Adrenal gland (tissue), 12 donors: Measurements from ENCODE around the gene TSPO. TPM values are rescaled to one million over a fixed set of nuclear protein-coding genes. Genes with fewer than 3 reads are reported as not detected.

Source experiments
- DNase-seq, 7 donors: peaks; one replicate each; pipeline ENCODE4 v3.0.0-alpha.2; 2019 to 2020
- H3K27ac ChIP-seq, 5 donors: fragments of 200-600 bp; sonication (generic) in 4 of 5; 1 replicate in 3 of 5; 2 replicates in 2 of 5; pipeline versions ENCODE4 v1.5.1 to v1.8.0; 2016 to 2020; ENCODE audit warnings: mild to moderate bottlenecking in 1 of 5
- H3K27me3 ChIP-seq: fragments of 200-600 bp; 2 replicates; pipeline ENCODE4 v1.8.0; 2021
- H3K36me3 ChIP-seq, 2 donors: fragments of 200-600 bp; replicated peaks in 1 of 2; 1 replicate in 1 of 2; 2 replicates in 1 of 2; pipeline versions ENCODE4 v1.5.1 to v1.8.0; 2018 to 2022
- H3K4me1 ChIP-seq, 2 donors: fragments of 200-600 bp; replicated peaks in 1 of 2; 1 replicate in 1 of 2; 2 replicates in 1 of 2; pipeline versions ENCODE4 v1.5.1 to v1.8.0; 2018 to 2021
- H3K4me3 ChIP-seq, 4 donors: fragments of 200-600 bp; sonication (generic) in 3 of 4; one replicate each; pipeline ENCODE4 v1.5.1; 2016 to 2018
- H3K9me3 ChIP-seq, 3 donors: fragments of 200-600 bp; sonication (generic) in 1 of 3; replicated peaks in 1 of 3; 1 replicate in 2 of 3; 2 replicates in 1 of 3; pipeline versions ENCODE4 v1.5.1 to v1.8.0; 2016 to 2021
- POLR2A ChIP-seq, 2 donors: fragments of 450-650 bp; IDR thresholded peaks; one replicate each; pipeline ENCODE4 v1.6.1; 2017; ENCODE audit warnings: antibody characterized with exemption in 2 of 2, mild to moderate bottlenecking in 2 of 2, moderate library complexity in 1 of 2
- WGBS, 4 donors: extraction: QIAGEN DNeasy Blood & Tissue Kit in 2 of 4; methylation state at CpG; one replicate each; pipeline versions ENCODE4 v1.1.5 to v1.1.7; 2013 to 2017; 5-methylcytosine and 5-hydroxymethylcytosine counted together
- intact Hi-C, 2 donors: fragments of 100-400 bp; cut with DNase I; formaldehyde crosslinking; loops; one replicate each; pipeline versions ENCODE4 v1.14.1 to v1.15.0; 2022 to 2023
- polyA plus RNA-seq, 3 donors: library from polyadenylated mRNA; stranded (reverse); fragments of 200-250 nt in 2 of 3; fragments of 350-450 nt in 1 of 3; fragmentation: Illumina TruSeq in 1 of 3; extraction: RNeasy Lipid Tissue Mini Kit (QIAGEN cat#74804) in 1 of 3; gene quantifications; one replicate each; pipeline ENCODE4 v1.2.3, GENCODE V29; 2013 to 2014
- total RNA-seq, 9 donors: library from RNA; depleted of rRNA in 4 of 9; stranded (reverse); fragments of >200 nt in 4 of 9; fragments of 120-200 nt in 1 of 9; fragmentation: NEBNext Ultra II Directional in 1 of 9; extraction: Animal tissue kit (Norgen Biotek cat#: 25700) in 1 of 9; gene quantifications; one replicate each; pipeline versions ENCODE4 v1.1.0 to v1.2.4, GENCODE V29; 2013 to 2023
- TF ChIP-seq, protein P1 (sequence below), 6 experiments: fragments of 450-650 bp in 4 of 6; fragments of 200-600 bp in 2 of 6; sonication (generic) in 1 of 6; IDR thresholded peaks; 1 replicate in 5 of 6; 2 replicates in 1 of 6; pipeline versions ENCODE4 v1.5.1 to v1.8.0; 2016 to 2021; ENCODE audit warnings: antibody characterized with exemption in 6 of 6, mild to moderate bottlenecking in 2 of 6, moderate library complexity in 1 of 6
- donor health status: healthy with polysubstance abuse.
- donor health status: Bipolar disorder and iron deficiency.
- donor health status: DM: yes; HTN: yes; CAD: no.
- donor health status: DM: no; HTN: no; CAD: no.
- donor health status: DM: no; HTN: no; CAD: no.
- donor health status: DM: yes; HTN: yes; CAD: no.

Gene TSPO
- total and polyA plus RNA-seq, 12 donors = 7.8 to 881 (median 229) TPM

DNA sequence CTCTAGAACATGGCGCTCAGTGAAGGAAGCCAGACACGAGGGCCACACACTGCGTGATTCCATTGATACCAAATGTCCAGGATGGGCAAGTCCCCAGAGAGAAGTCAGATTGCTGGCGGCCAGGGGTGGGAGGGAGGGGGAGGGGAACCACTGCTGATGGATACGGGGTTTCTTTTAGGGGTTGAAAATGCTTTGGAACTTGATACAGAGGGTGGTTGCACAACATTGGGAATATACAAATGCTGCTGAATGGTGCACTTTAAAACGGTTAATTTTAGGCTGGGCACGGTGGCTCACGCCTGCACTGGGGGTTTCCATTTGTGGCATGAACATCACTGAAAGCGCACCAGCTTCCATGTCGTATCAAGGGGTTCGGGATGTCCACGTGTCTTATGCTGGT is 5.1 kb downstream of the TSPO start:
- peaks cover 13 to 15% of the 10 kb centered on the region in 2 donors for H3K4me1 ChIP-seq
- DNase-seq = no peak
- no peaks in the 10 kb centered on the region for H3K36me3 ChIP-seq
- H3K4me3 ChIP-seq = no peak overlapping the region
- no peaks in the 10 kb centered on the region for H3K27me3 ChIP-seq
- TF ChIP-seq, protein P1, sequence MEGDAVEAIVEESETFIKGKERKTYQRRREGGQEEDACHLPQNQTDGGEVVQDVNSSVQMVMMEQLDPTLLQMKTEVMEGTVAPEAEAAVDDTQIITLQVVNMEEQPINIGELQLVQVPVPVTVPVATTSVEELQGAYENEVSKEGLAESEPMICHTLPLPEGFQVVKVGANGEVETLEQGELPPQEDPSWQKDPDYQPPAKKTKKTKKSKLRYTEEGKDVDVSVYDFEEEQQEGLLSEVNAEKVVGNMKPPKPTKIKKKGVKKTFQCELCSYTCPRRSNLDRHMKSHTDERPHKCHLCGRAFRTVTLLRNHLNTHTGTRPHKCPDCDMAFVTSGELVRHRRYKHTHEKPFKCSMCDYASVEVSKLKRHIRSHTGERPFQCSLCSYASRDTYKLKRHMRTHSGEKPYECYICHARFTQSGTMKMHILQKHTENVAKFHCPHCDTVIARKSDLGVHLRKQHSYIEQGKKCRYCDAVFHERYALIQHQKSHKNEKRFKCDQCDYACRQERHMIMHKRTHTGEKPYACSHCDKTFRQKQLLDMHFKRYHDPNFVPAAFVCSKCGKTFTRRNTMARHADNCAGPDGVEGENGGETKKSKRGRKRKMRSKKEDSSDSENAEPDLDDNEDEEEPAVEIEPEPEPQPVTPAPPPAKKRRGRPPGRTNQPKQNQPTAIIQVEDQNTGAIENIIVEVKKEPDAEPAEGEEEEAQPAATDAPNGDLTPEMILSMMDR (IDR thresholded peaks at IDR 0.05) = no peak
- no peak for TF ChIP-seq POLR2A (IDR thresholded peaks at IDR 0.05)
- H3K9me3 ChIP-seq = no peaks in the 10 kb centered on the region
- H3K27ac ChIP-seq = no peak overlapping the region
- 85 to 94% (median 91%) methylated on average over 8 to 12 of the region's 12 CpGs for WGBS, 4 donors
- intact Hi-C loops = no loop called here

DNA sequence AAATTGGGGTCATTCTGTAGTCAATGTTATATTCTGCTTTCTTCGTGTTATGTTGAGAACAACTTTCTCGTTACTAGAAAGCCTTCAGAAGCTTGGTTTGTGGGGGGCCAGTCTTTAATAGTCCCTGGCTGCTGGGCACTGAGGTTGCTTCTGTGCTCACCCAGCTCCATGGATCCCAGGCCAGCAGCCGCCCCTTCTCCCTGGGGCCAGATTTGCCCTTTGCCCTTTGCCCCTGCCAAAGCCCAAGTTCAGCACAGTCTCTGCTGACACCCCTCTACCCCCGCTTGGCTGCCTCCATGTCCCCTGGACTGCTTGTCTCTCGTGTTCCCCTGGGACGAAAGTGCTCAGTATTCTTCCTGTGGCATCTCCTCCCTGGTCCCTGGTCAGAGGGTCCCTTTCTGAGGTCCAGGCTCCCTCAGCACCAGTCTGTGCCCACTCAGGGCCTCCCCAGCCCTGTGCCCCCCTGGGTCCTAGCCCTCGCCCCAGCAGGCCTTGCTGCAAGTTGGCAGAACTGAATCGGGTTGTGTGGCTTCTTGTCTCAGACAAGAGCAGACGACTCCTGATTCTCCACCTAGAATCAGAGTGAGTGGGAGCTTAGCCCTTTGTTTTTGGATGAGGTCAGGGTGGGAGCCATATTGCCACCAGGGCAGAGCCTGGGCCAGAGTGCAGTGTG is 6.7 kb downstream of the TSPO start:
- Histone ChIP-seq H3K27ac (no peak overlapping the region), H3K4me1 (no peaks in the 10 kb centered on the region), H3K4me3 (no peak overlapping the region), H3K27me3 (no peaks in the 10 kb centered on the region), H3K9me3 (no peaks in the 10 kb centered on the region), H3K36me3 (peaks cover 0 to 6% of the 10 kb centered on the region in 2 donors)
- WGBS, 4 donors = 80 to 85% (median 81%) methylated on average over 7 to 9 of the region's 9 CpGs
- DNase-seq = no peak
- TF ChIP-seq, protein P1 (IDR thresholded peaks at IDR 0.05) = no peak
- no peak for TF ChIP-seq POLR2A (IDR thresholded peaks at IDR 0.05)
- intact Hi-C loops = no loop called here

DNA sequence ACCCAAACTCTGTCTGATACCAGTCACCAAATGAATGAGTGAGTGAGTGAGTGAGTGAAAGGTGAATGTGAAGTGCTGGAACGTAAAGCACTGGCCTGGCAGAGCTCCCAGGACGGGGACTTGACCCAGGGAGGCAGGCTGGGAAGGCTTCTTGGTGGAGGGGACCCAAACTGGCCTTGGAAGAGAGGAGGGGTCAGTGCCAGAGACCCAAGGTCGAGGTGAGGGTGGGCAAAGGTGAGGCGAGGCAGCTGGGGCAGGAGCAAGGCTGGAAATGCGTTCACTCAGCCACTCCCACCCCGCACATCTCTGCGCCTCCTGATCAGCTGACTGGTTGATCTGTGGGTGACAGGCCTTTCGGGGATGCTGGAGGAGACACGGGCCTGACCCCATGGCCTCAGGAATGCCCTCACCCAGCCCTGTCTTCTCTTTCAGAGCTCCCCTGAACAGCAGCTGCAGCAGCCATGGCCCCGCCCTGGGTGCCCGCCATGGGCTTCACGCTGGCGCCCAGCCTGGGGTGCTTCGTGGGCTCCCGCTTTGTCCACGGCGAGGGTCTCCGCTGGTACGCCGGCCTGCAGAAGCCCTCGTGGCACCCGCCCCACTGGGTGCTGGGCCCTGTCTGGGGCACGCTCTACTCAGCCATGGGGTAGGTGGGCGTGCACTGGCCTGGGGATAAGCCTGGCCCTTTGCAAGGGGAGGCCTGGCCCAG is 7.6 kb downstream of the TSPO start:
- peaks cover 4 to 9% of the 10 kb centered on the region in 2 donors for H3K4me1 ChIP-seq
- H3K9me3 ChIP-seq = no peaks in the 10 kb centered on the region
- no peak overlapping the region for H3K4me3 ChIP-seq
- peaks cover 0 to 6% of the 10 kb centered on the region in 2 donors for H3K36me3 ChIP-seq
- no peak for DNase-seq
- no peak overlapping the region for H3K27ac ChIP-seq
- intact Hi-C loops = no loop called here
- no peaks in the 10 kb centered on the region for H3K27me3 ChIP-seq
- 80 to 88% (median 82%) methylated on average over 12 to 24 of the region's 24 CpGs for WGBS, 4 donors
- TF ChIP-seq, protein P1 (IDR thresholded peaks at IDR 0.05) = no peak
- TF ChIP-seq POLR2A (IDR thresholded peaks at IDR 0.05) = no peak

DNA sequence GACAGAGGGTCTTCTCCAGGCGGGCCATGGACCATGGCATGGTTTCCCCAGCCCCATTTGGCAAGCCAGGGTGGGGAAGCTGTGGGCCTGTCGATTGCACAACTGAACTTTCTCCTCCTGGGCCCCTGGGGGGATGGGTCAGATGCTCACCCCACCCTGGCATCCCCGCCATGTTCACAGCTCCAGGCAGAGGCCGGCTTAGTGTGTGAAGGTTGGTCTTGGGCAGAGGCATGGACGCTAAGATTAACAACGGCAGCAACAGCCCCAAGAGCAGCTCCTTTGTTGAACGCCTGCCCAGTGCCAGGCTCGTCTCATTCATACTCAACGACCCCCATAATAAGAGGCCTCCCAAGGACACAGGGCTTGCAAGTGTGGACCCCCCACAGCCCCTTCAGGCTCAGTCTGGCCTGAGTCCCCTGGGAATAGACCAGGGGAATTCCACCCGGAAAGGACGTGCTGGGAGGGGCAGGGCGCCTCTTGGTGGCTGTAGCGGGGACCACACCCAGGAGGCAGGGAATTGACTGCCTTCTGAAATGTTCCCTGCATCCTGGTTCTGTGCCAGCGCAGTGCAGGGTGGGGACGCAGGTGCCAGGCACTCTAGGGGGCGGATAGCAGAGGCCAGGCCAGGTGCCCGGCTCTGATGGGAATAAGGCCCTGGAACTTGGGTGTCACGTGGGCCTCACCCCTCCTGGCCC is 8.3 kb downstream of the TSPO start:
- 68 to 73% (median 72%) methylated on average over 5 to 18 of the region's 18 CpGs for WGBS, 4 donors
- no peak overlapping the region for H3K27ac ChIP-seq
- H3K36me3 ChIP-seq = peaks cover 0 to 6% of the 10 kb centered on the region in 2 donors
- peaks cover 4 to 15% of the 10 kb centered on the region in 2 donors for H3K4me1 ChIP-seq
- TF ChIP-seq POLR2A (IDR thresholded peaks at IDR 0.05) = no peak
- TF ChIP-seq, protein P1 (IDR thresholded peaks at IDR 0.05) = peak in 1 of 6 experiments; percentile 17
- no peaks in the 10 kb centered on the region for H3K27me3 ChIP-seq
- no peak overlapping the region for H3K4me3 ChIP-seq
- DNase-seq = peak in 1 of 7 donors; percentile 23
- intact Hi-C loops = no loop called here
- H3K9me3 ChIP-seq = no peaks in the 10 kb centered on the region
